GM12891 (cell line): Measurements from ENCODE around the gene STRIP2.

Experiments used
- POLR2A ChIP-seq: IDR thresholded peaks from 2 replicates; pipeline ENCODE4 v1.6.1; 2011; ENCODE audit warnings: low read depth, low read length, control low read depth
- POLR2AphosphoS5 ChIP-seq: IDR thresholded peaks from 2 replicates; pipeline ENCODE4 v1.6.1; 2011; ENCODE audit warnings: low read depth, low read length, control low read depth
- TAF1 ChIP-seq: IDR thresholded peaks from 2 replicates; pipeline ENCODE4 v1.6.1; 2011; ENCODE audit warnings: low read depth, low read length, control low read depth

GRCh38 chr7:129426482-129426881 lies 7.8 kb upstream of the STRIP2 start:
- TF ChIP-seq POLR2A (no peak), POLR2AphosphoS5 (no peak), TAF1 (no peak)
